NT2/D1 (cell line): Measurements from ENCODE around the gene CCDC88C.

ENCODE experiments used
- YY1 ChIP-seq: IDR thresholded peaks from 2 replicates; pipeline ENCODE4 v1.6.1; 2011; ENCODE audit not compliant: insufficient read length, insufficient read depth
- ZNF274 ChIP-seq: IDR thresholded peaks from 2 replicates; pipeline ENCODE4 v1.6.1; 2011; ENCODE audit warnings: mild to moderate bottlenecking, low read depth, low read length

DNA sequence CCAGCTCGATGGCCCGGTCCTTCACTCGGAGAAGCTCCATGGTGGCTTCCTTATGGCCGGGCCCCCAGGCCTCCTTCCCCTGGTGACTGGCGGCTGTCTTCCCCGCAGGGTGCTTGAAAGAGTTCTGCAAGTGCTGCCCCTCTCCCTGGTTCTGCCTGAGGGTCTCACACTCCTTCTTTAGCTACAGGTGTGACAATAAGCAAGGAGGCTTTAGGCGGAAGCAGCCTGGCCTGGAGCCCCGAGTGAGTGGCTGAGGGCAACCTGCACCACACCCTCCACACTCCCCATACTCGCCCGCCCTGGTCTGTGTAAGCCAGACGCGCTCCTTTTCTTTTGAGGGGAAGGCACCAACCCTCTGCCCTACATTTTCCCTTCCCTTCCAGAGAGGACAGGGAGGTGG lies 110.6 kb downstream of the CCDC88C start:
- TF ChIP-seq YY1 (no peak), ZNF274 (no peak)
